H1 (cell line): ENCODE data around the gene CALD1.

Experiments used
- CEBPB ChIP-seq: IDR thresholded peaks from 2 replicates; pipeline ENCODE4 v1.6.1; 2012; ENCODE audit warnings: low read depth, low read length
- YY1 ChIP-seq: IDR thresholded peaks from 2 replicates; pipeline ENCODE4 v1.6.1; 2011; ENCODE audit warnings: low read depth, mild to moderate bottlenecking, low read length
- TF ChIP-seq, protein P1 (sequence below), 3 experiments: IDR thresholded peaks; 1 replicate in 2 of 3; 2 replicates in 1 of 3; pipeline versions ENCODE4 v1.5.1 to v1.6.1; 2011; ENCODE audit warnings: low read length in 3 of 3, mild to moderate bottlenecking in 3 of 3, inconsistent platforms in 2 of 3, low read depth in 1 of 3, moderate library complexity in 1 of 3; ENCODE audit not compliant: insufficient read depth in 1 of 3; ENCODE audit errors: control extremely low read depth in 1 of 3

GRCh38 chr7:134758981-134759380 is 20.5 kb upstream of the CALD1 start:
- TF ChIP-seq, protein P1, sequence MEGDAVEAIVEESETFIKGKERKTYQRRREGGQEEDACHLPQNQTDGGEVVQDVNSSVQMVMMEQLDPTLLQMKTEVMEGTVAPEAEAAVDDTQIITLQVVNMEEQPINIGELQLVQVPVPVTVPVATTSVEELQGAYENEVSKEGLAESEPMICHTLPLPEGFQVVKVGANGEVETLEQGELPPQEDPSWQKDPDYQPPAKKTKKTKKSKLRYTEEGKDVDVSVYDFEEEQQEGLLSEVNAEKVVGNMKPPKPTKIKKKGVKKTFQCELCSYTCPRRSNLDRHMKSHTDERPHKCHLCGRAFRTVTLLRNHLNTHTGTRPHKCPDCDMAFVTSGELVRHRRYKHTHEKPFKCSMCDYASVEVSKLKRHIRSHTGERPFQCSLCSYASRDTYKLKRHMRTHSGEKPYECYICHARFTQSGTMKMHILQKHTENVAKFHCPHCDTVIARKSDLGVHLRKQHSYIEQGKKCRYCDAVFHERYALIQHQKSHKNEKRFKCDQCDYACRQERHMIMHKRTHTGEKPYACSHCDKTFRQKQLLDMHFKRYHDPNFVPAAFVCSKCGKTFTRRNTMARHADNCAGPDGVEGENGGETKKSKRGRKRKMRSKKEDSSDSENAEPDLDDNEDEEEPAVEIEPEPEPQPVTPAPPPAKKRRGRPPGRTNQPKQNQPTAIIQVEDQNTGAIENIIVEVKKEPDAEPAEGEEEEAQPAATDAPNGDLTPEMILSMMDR (IDR thresholded peaks at IDR 0.05; ENCODE audit: control extremely low read depth in 1 of 3, insufficient read depth in 1 of 3, low read depth in 1 of 3, low read length in 3 of 3), result no peak
- no peak for TF ChIP-seq YY1
- TF ChIP-seq CEBPB, result no peak
